ENCODE measurements around the gene DHX40.

- TF ChIP-seq POLR2A (IDR thresholded peaks at IDR 0.05; ENCODE audit: low read depth, low read length) (no peak; the same call in 1 of the 2 replicates), TAF1 (IDR thresholded peaks at IDR 0.05; ENCODE audit: borderline replicate concordance, low read depth, low read length) (no peak; the same call in 1 of the 2 replicates), POLR2AphosphoS5 (IDR thresholded peaks at IDR 0.05; ENCODE audit: low read depth, low read length) (no peak; the same call in 1 of the 2 replicates)
Measured at GRCh38 chr17:59619035-59619297, 53.6 kb downstream of the DHX40 start.

All from GM12892 (cell line).